GM06990 (cell line): Measurements from ENCODE around the gene N4BP2L2.

ENCODE experiments used
- DNase-seq: peaks from one replicate; pipeline ENCODE4 v3.0.0-alpha.2; 2011; ENCODE audit not compliant: insufficient read length; ENCODE audit errors: extremely low read depth
- H3K27me3 ChIP-seq: replicated peaks from 2 replicates; pipeline ENCODE4 v1.6.0; 2011; ENCODE audit warnings: low read length; ENCODE audit not compliant: control insufficient read depth, insufficient read depth
- H3K36me3 ChIP-seq: 2 replicates; pipeline ENCODE4 v1.5.1; 2011; ENCODE audit warnings: low read length; ENCODE audit not compliant: control insufficient read depth, insufficient read depth
- H3K4me3 ChIP-seq: replicated peaks from 2 replicates; pipeline ENCODE4 v1.5.1; 2011; ENCODE audit warnings: low read depth, mild to moderate bottlenecking, control low read depth, low read length
- TF ChIP-seq, protein P1 (sequence below): IDR thresholded peaks from 2 replicates; pipeline ENCODE4 v1.5.1; 2011; ENCODE audit warnings: low read length, control low read depth, mild to moderate bottlenecking, inconsistent platforms; ENCODE audit not compliant: insufficient read depth, poor library complexity, severe bottlenecking

The N4BP2L2 gene

DNA sequence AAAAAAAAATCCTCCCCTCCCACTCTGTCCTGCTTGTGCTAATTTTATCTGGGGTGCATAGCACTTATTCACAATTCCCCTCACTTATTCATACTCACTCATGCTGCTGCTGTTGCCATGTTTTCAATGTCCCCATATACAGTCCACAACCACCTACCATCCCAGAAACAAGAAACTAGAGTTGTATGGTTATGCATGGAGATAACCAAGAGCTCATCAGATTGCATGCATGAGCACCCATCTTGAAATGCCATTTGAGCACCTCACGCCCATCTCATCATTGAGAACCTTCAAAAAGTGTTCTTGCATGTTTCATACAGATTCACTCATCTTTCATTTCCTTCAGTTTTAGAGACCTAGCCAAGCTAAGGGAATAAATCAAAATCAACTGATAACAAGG is 15.1 kb upstream of the N4BP2L2 start:
- Histone ChIP-seq H3K4me3 (no peak overlapping the region), H3K36me3 (no peaks in the 10 kb centered on the region), H3K27me3 (no peaks in the 10 kb centered on the region)
- no peak for DNase-seq
- TF ChIP-seq, protein P1, sequence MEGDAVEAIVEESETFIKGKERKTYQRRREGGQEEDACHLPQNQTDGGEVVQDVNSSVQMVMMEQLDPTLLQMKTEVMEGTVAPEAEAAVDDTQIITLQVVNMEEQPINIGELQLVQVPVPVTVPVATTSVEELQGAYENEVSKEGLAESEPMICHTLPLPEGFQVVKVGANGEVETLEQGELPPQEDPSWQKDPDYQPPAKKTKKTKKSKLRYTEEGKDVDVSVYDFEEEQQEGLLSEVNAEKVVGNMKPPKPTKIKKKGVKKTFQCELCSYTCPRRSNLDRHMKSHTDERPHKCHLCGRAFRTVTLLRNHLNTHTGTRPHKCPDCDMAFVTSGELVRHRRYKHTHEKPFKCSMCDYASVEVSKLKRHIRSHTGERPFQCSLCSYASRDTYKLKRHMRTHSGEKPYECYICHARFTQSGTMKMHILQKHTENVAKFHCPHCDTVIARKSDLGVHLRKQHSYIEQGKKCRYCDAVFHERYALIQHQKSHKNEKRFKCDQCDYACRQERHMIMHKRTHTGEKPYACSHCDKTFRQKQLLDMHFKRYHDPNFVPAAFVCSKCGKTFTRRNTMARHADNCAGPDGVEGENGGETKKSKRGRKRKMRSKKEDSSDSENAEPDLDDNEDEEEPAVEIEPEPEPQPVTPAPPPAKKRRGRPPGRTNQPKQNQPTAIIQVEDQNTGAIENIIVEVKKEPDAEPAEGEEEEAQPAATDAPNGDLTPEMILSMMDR, result no peak

DNA sequence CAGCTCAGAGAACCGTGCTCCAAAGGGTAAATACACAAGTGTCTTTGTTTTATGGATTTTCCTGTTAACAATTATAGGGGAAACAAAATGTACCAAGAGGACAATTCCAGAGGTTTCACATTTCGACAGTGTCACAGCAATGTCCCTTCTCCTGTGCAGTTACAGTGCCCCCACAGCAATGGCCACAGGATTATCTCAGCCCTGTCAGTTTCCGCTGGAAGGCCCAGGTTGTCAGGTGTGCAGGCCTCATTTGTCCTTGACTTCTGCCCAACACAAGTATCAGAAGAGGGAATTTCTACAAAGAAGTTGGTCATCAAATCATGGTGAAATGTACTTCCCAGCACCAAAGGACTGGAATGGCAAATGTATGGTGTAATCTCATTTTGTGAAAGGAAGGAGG is 11.2 kb upstream of the N4BP2L2 start:
- H3K27me3 ChIP-seq, result no peaks in the 10 kb centered on the region
- DNase-seq, result no peak
- TF ChIP-seq, protein P1, result no peak
- no peaks in the 10 kb centered on the region for H3K36me3 ChIP-seq
- no peak overlapping the region for H3K4me3 ChIP-seq

DNA sequence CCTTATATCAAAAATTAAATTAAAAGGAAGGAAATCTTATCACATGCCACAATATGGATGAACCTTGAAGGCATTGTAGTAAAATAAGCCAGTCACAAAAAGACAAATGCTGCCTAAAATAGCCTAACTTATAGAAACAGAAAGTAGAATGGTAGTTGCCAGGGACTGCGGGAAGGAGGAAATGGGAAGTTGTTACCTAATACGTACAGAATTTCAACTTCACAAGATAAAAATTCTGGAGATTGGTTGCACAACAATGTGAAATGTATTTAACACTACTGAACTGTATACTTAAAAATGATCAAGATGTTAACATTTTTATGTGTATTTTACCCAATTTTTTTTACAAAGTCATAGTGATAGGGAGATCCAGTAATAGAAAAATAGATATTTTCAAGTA is 10.2 kb upstream of the N4BP2L2 start:
- TF ChIP-seq, protein P1, result no peak

DNA sequence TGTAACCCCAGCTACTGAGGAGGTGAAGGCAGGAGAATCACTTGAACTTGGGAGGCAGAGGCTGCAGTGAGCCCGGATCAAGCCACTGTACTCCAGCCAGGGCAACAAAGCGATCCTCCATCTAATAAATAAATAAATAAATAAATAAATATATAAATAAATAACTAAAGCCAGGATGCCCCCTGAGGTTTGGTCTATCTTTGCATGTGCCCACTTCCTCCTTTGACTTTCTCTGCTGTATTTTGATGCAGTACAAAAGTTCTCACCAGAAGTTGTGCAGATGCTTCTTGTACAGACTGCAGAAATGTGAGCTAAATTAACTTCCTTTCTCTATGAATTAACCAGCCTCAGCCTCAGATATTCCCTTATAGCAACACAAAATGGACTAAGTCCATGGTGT is 6.5 kb upstream of the N4BP2L2 start:
- H3K4me3 ChIP-seq, result no peak overlapping the region
- TF ChIP-seq, protein P1, result no peak
- no peak for DNase-seq

More for the DNA sequence above, 10.2 kb upstream of the N4BP2L2 start:
- H3K27me3 ChIP-seq, result no peaks in the 10 kb centered on the region
- H3K4me3 ChIP-seq, result no peak overlapping the region
- no peaks in the 10 kb centered on the region for H3K36me3 ChIP-seq
- DNase-seq, result no peak

DNA sequence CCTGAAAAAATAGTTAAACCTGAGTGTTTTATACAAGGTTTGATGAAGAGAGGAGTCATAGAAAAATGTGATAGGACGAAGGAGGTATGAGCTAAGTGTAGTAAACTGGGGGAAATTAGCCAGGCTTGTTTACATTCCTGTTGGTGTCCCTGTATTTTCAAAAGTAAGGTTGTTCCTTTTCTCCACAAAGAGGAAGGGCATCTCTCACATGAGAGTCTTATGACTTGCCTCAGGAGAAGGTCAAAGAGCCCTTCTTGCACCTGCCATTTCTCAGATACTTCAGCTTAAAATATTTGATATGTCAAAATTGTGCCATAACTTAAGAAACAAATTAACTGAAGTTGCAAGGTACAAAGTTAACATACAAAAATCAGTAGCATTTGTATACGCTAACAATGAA is 3.6 kb upstream of the N4BP2L2 start:
- Histone ChIP-seq H3K4me3 (no peak overlapping the region), H3K36me3 (no peaks in the 10 kb centered on the region), H3K27me3 (no peaks in the 10 kb centered on the region)
- TF ChIP-seq, protein P1, result no peak
- DNase-seq, result no peak

More for the DNA sequence above, 6.5 kb upstream of the N4BP2L2 start:
- H3K27me3 ChIP-seq, result no peaks in the 10 kb centered on the region
- H3K36me3 ChIP-seq, result no peaks in the 10 kb centered on the region

DNA sequence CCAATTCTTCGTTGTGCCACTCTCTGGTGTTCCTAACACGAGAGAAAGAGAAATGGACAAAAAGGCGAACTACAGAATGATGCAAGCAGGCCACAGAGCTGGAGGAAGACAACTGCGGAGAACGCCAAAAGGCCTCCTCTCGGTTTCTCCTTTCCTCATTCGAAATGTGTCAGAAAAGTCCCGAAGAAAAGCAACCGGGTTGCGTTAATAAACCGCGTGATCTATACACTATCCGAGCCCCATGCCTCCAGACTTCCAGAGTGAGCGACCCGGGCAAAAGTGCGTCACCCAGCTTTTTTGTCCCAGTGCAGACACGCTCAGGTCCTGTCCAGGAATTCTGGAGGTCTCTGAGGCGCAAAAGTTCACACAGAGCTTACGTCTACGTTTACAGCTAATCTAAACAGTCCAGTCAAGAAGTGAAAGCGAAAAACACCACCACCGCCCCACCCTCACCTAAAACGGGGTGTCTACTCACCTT is 413 bp downstream of the N4BP2L2 start:
- Histone ChIP-seq H3K4me3 (peak overlapping the region; percentile 77), H3K36me3 (peaks cover 1% of the 10 kb centered on the region; the same call in 1 of the 2 replicates), H3K27me3 (no peaks in the 10 kb centered on the region)
- DNase-seq, result peak; percentile 79
- TF ChIP-seq, protein P1, result no peak
